Parathyroid adenoma (tissue), 2 donors: ENCODE data around the gene IFI27.

ENCODE experiments used
- H2AFZ ChIP-seq: fragments of 300-600 bp; sonication (generic); one replicate; pipeline ENCODE4 v1.7.0; 2017; ENCODE audit warnings: antibody characterized with exemption, mild to moderate bottlenecking
- H3K27ac ChIP-seq: fragments of 300-600 bp; sonication (generic); one replicate; pipeline ENCODE4 v1.7.0; 2017
- H3K27me3 ChIP-seq: fragments of 300-600 bp; sonication (generic); one replicate; pipeline ENCODE4 v1.7.0; 2017; ENCODE audit warnings: low read length; ENCODE audit not compliant: control insufficient read depth, insufficient read depth
- H3K36me3 ChIP-seq: fragments of 300-600 bp; sonication (generic); one replicate; pipeline ENCODE4 v1.7.0; 2017; ENCODE audit warnings: low read length; ENCODE audit not compliant: control insufficient read depth, insufficient read depth
- H3K4me1 ChIP-seq: fragments of 300-600 bp; sonication (generic); one replicate; pipeline ENCODE4 v1.7.0; 2017; ENCODE audit warnings: control low read depth
- H3K4me2 ChIP-seq: fragments of 300-600 bp; sonication (generic); one replicate; pipeline ENCODE4 v1.7.0; 2017; ENCODE audit warnings: low read length
- H3K4me3 ChIP-seq: fragments of 300-600 bp; sonication (generic); one replicate; pipeline ENCODE4 v1.7.0; 2017; ENCODE audit warnings: low read depth, low read length
- H3K79me2 ChIP-seq: fragments of 300-600 bp; sonication (generic); one replicate; pipeline ENCODE4 v1.7.0; 2017; ENCODE audit warnings: control low read depth
- H3K9ac ChIP-seq: fragments of 300-600 bp; sonication (generic); one replicate; pipeline ENCODE4 v1.7.0; 2017; ENCODE audit warnings: mild to moderate bottlenecking
- H3K9me3 ChIP-seq: fragments of 300-600 bp; sonication (generic); one replicate; pipeline ENCODE4 v1.7.0; 2017; ENCODE audit warnings: low read length; ENCODE audit not compliant: control insufficient read depth
- TF ChIP-seq, protein P1 (sequence below): fragments of 300-600 bp; sonication (generic); IDR thresholded peaks from one replicate; pipeline ENCODE4 v1.7.0; 2017; ENCODE audit warnings: antibody characterized with exemption, mild to moderate bottlenecking
- donor health status: primary hyperparathyroidism.

Gene IFI27

DNA sequence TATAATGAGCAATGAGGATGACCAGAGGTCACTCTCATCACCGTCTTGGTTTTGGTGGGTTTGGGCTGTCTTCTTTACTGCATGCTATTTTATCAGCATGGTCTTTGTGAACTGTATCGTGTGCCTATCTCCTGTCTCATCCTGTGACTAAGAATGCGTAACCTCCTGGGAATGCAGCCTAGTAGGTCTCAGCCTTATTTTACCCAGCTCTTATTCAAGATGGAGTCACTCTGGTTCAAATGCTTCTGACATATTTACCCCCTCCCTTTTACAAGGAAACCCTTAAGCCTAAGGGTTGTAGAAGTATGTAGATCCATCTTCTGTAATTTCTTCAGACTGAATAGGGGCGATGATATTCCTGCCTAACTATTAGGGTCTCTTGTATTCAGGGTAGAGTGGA, 21.1 kb upstream of the IFI27 start:
- no peaks in the 10 kb centered on the region for H3K9me3 ChIP-seq
- TF ChIP-seq, protein P1, sequence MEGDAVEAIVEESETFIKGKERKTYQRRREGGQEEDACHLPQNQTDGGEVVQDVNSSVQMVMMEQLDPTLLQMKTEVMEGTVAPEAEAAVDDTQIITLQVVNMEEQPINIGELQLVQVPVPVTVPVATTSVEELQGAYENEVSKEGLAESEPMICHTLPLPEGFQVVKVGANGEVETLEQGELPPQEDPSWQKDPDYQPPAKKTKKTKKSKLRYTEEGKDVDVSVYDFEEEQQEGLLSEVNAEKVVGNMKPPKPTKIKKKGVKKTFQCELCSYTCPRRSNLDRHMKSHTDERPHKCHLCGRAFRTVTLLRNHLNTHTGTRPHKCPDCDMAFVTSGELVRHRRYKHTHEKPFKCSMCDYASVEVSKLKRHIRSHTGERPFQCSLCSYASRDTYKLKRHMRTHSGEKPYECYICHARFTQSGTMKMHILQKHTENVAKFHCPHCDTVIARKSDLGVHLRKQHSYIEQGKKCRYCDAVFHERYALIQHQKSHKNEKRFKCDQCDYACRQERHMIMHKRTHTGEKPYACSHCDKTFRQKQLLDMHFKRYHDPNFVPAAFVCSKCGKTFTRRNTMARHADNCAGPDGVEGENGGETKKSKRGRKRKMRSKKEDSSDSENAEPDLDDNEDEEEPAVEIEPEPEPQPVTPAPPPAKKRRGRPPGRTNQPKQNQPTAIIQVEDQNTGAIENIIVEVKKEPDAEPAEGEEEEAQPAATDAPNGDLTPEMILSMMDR: no peak

DNA sequence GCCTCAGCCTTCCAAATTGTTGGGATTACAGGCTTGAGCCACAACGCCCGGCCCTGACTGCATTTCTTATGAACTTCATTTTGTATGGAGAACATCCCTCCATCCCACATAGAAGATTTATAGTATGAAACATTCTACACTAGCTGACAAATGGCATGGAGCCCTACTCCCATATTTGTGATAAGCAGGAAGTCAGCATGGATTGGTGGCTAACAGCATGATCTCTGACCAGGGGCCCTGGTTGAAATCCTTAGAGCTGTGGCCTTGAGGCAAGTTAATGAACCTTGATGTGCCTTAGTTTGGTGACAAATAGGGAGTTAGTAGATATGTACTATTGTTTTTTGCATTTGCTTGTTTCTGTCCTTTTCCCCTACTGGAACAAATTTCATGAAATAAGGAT, 17.1 kb upstream of the IFI27 start:
- TF ChIP-seq, protein P1: no peak
- no peaks in the 10 kb centered on the region for H3K36me3 ChIP-seq

More for the DNA sequence above, 21.1 kb upstream of the IFI27 start:
- no peak overlapping the region for H3K27ac ChIP-seq
- no peaks in the 10 kb centered on the region for H3K4me1 ChIP-seq
- no peaks in the 10 kb centered on the region for H3K79me2 ChIP-seq
- H3K36me3 ChIP-seq: no peaks in the 10 kb centered on the region
- no peak overlapping the region for H3K9ac ChIP-seq
- no peak overlapping the region for H2AFZ ChIP-seq
- H3K4me3 ChIP-seq: no peak overlapping the region
- H3K27me3 ChIP-seq: no peaks in the 10 kb centered on the region
- no peak overlapping the region for H3K4me2 ChIP-seq

DNA sequence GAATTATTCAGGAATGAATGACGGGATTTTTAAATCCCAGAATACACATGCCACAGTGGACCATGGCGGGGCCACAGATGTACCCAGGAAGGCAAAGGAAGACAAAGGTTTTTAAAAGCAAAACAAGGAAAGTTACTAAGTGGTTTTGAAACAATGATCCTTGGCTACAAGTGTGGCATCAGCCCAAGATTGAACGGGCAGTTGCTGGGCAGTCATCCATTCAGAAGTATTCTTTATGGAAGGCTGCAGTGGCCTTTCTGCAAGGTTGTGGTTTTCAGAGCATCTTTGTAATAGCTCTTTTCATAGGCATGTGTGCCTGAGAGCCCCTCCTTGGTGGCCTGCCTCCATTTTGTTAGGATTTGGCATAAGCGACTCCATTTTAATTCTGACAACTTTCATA, 13.4 kb upstream of the IFI27 start:
- Histone ChIP-seq H3K79me2 (no peaks in the 10 kb centered on the region), H3K9ac (no peak overlapping the region), H3K4me1 (no peaks in the 10 kb centered on the region), H3K27me3 (no peaks in the 10 kb centered on the region), H3K36me3 (no peaks in the 10 kb centered on the region), H3K27ac (no peak overlapping the region), H3K4me3 (no peak overlapping the region), H3K9me3 (no peaks in the 10 kb centered on the region), H2AFZ (no peak overlapping the region), H3K4me2 (no peak overlapping the region)
- TF ChIP-seq, protein P1: no peak

More for the DNA sequence above, 17.1 kb upstream of the IFI27 start:
- no peaks in the 10 kb centered on the region for H3K79me2 ChIP-seq
- no peak overlapping the region for H2AFZ ChIP-seq
- H3K9ac ChIP-seq: no peak overlapping the region
- H3K4me2 ChIP-seq: no peak overlapping the region
- no peak overlapping the region for H3K27ac ChIP-seq
- H3K4me1 ChIP-seq: no peaks in the 10 kb centered on the region
- H3K27me3 ChIP-seq: no peaks in the 10 kb centered on the region
- no peaks in the 10 kb centered on the region for H3K9me3 ChIP-seq
- no peak overlapping the region for H3K4me3 ChIP-seq

DNA sequence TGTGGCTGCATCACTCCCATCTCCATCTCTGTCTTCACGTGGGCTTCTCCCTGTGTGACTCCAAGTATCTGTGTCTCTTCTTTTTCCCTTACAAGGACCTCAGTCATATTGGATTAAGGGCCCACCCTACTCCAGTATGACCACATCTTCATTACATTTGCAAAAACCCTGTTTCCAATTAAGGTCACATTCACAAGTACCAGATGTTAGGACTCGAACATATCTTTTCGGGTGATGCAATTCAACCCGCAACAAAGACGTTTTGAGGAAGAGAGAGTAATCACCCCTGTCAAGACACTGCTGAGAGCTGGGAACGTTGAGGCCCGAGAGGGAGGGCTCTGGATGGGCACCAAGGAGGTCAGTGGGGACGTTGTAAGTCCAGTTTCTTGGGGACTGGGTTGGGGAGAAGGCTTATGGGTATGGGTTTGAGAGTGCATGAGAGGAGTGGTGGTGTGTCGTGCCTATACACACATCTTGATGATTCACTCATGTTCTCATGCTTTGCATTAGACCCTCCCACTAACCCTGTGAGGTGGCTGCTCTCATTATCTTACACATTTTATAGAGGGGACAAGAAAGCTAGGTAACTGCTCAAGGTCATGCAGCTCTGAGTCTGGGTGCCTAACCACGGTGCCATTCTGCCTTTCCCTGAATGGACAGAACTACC, 12.1 kb upstream of the IFI27 start:
- no peaks in the 10 kb centered on the region for H3K79me2 ChIP-seq

More for the DNA sequence above, 12.1 kb upstream of the IFI27 start:
- no peak overlapping the region for H3K4me3 ChIP-seq
- TF ChIP-seq, protein P1: no peak
- H3K27me3 ChIP-seq: no peaks in the 10 kb centered on the region
- H3K9me3 ChIP-seq: no peaks in the 10 kb centered on the region
- H3K36me3 ChIP-seq: no peaks in the 10 kb centered on the region
- H3K4me2 ChIP-seq: no peak overlapping the region
- H3K9ac ChIP-seq: no peak overlapping the region
- no peaks in the 10 kb centered on the region for H3K4me1 ChIP-seq
- no peak overlapping the region for H2AFZ ChIP-seq
- H3K27ac ChIP-seq: no peak overlapping the region
